SK-N-SH treated with all-trans-retinoic acid at 6 μM for 48 hours (cell line): ENCODE results near the gene ARID1B.

Source experiments
- ATAC-seq: fragments of 200-7000 bp; cut with Tn5 transposase; 3 replicates; pipeline ENCODE4 v1.9.1; 2020; ENCODE audit warnings: mild to moderate bottlenecking, moderate library complexity
- ARNTL ChIP-seq: fragments of 450-650 bp; formaldehyde crosslinking; IDR thresholded peaks from 2 replicates; pipeline ENCODE4 v1.5.0; 2020; ENCODE audit warnings: low read depth, mild to moderate bottlenecking, moderate library complexity, borderline replicate concordance
- BACH2 ChIP-seq: fragments of 250-450 bp; sonication (Bioruptor Pico); IDR thresholded peaks from 2 replicates; pipeline ENCODE4 v1.9.0; 2021; ENCODE audit warnings: mild to moderate bottlenecking, borderline replicate concordance
- CSDC2 ChIP-seq: fragments of 250-450 bp; sonication (Bioruptor Pico); IDR thresholded peaks from 2 replicates; pipeline ENCODE4 v1.5.0; 2020; ENCODE audit warnings: mild to moderate bottlenecking, moderate library complexity
- ESRRG ChIP-seq: fragments of 250-450 bp; sonication (Bioruptor Pico); IDR thresholded peaks from 2 replicates; pipeline ENCODE4 v1.6.1; 2021; ENCODE audit warnings: mild to moderate bottlenecking
- GLIS3 ChIP-seq: fragments of 250-450 bp; sonication (Bioruptor Pico); IDR thresholded peaks from 2 replicates; pipeline ENCODE4 v1.5.0; 2020; ENCODE audit warnings: mild to moderate bottlenecking, moderate library complexity
- ISL1 ChIP-seq: fragments of 250-450 bp; sonication (Bioruptor Pico); IDR thresholded peaks from 2 replicates; pipeline ENCODE4 v2.1.2; 2022; ENCODE audit warnings: mild to moderate bottlenecking, moderate library complexity
- OSR1 ChIP-seq: fragments of 250-450 bp; sonication (Bioruptor Pico); IDR thresholded peaks from 2 replicates; pipeline ENCODE4 v1.8.0; 2022; ENCODE audit warnings: moderate library complexity, mild to moderate bottlenecking, inconsistent platforms
- POU6F1 ChIP-seq: fragments of 250-450 bp; sonication (Bioruptor Pico); IDR thresholded peaks from 2 replicates; pipeline ENCODE4 v1.8.0; 2021; ENCODE audit warnings: low read depth, mild to moderate bottlenecking, moderate library complexity, borderline replicate concordance
- PPARA ChIP-seq: fragments of 250-450 bp; sonication (Bioruptor Pico); IDR thresholded peaks from 2 replicates; pipeline ENCODE4 v1.5.0; 2020; ENCODE audit warnings: mild to moderate bottlenecking, borderline replicate concordance
- SNAI2 ChIP-seq: fragments of 250-450 bp; sonication (Bioruptor Pico); IDR thresholded peaks from 2 replicates; pipeline ENCODE4 v1.5.0; 2020; ENCODE audit warnings: mild to moderate bottlenecking, moderate library complexity
- TCF4 ChIP-seq: fragments of 250-450 bp; sonication (Bioruptor Pico); IDR thresholded peaks from 2 replicates; pipeline ENCODE4 v1.8.0; 2021; ENCODE audit warnings: mild to moderate bottlenecking, moderate library complexity, borderline replicate concordance
- TOX ChIP-seq: fragments of 250-450 bp; sonication (Bioruptor Pico); IDR thresholded peaks from 2 replicates; pipeline ENCODE4 v1.8.0; 2021; ENCODE audit warnings: mild to moderate bottlenecking, moderate library complexity, borderline replicate concordance
- TSHZ2 ChIP-seq: fragments of 250-450 bp; sonication (Bioruptor Pico); IDR thresholded peaks from 2 replicates; pipeline ENCODE4 v1.5.0; 2020; ENCODE audit warnings: mild to moderate bottlenecking, moderate library complexity
- ZC3H10 ChIP-seq: fragments of 250-450 bp; sonication (Bioruptor Pico); IDR thresholded peaks from 2 replicates; pipeline ENCODE4 v1.5.1; 2021; ENCODE audit warnings: mild to moderate bottlenecking, moderate library complexity
- ZFP3 ChIP-seq: fragments of 250-450 bp; sonication (Bioruptor Pico); IDR thresholded peaks from 2 replicates; pipeline ENCODE4 v1.5.0; 2020; ENCODE audit warnings: mild to moderate bottlenecking, moderate library complexity
- ZFP30 ChIP-seq: fragments of 450-650 bp; formaldehyde crosslinking; IDR thresholded peaks from 2 replicates; pipeline ENCODE4 v1.5.0; 2022; ENCODE audit warnings: mild to moderate bottlenecking, moderate library complexity
- ZNF70 ChIP-seq: fragments of 450-650 bp; formaldehyde crosslinking; IDR thresholded peaks from 2 replicates; pipeline ENCODE4 v1.5.0; 2020; ENCODE audit warnings: mild to moderate bottlenecking, moderate library complexity
- ZNF8 ChIP-seq: fragments of 450-650 bp; formaldehyde crosslinking; IDR thresholded peaks from 2 replicates; pipeline ENCODE4 v1.5.0; 2020; ENCODE audit warnings: mild to moderate bottlenecking, moderate library complexity
- TF ChIP-seq, protein P1 (sequence below): fragments of 250-450 bp; sonication (Bioruptor Pico); IDR thresholded peaks from 2 replicates; pipeline ENCODE4 v1.8.0; 2020; ENCODE audit warnings: mild to moderate bottlenecking, moderate library complexity, borderline replicate concordance
- TF ChIP-seq, protein P2 (sequence below): fragments of 250-450 bp; sonication (Bioruptor Pico); IDR thresholded peaks from 2 replicates; pipeline ENCODE4 v1.5.1; 2021; ENCODE audit warnings: mild to moderate bottlenecking, moderate library complexity

Gene ARID1B

DNA sequence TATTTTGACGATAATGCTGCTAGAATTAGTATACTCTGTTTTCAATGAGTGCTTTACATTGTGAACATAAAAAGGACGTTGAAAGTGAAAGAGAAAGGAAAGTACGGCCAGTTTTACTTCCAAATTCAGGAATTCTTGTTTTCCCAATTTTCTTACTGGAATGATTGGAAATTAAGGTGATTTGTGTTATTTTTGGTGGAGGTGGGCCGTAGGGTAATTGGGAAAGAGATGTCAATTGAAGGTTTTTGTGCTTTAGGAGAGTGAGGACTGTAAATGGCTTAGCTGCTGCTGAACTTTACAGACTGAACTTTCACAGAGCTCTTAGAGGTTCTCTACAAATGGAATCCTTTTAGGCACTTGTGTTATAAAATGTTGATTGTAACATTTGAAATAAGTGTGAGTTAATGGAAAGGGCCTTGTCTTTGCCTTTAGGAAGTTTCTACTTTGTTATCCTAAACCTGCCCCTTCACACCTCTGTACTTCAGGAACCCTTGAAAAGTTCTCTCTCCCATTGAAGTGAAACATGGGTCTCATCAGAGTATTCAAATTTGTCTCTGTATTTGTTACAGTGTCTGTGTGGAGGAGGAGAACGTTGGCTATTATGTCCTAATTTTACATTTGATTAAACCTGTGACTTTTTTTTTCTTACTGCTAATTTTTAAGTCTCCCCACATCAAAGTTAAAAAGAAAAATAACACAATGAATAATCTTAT, 256.4 kb downstream of the ARID1B start:
- ATAC-seq: peak; percentile 62
- TF ChIP-seq GLIS3: no peak
- no peak for TF ChIP-seq CSDC2 (CRISPR knock-in tag)
- TF ChIP-seq ZFP30 (CRISPR knock-in tag): no peak
- TF ChIP-seq BACH2 (CRISPR knock-in tag): no peak
- TF ChIP-seq PPARA (CRISPR knock-in tag): no peak
- no peak for TF ChIP-seq ARNTL
- no peak for TF ChIP-seq ZFP3 (CRISPR knock-in tag)
- no peak for TF ChIP-seq SNAI2 (CRISPR knock-in tag)
- TF ChIP-seq, protein P1, sequence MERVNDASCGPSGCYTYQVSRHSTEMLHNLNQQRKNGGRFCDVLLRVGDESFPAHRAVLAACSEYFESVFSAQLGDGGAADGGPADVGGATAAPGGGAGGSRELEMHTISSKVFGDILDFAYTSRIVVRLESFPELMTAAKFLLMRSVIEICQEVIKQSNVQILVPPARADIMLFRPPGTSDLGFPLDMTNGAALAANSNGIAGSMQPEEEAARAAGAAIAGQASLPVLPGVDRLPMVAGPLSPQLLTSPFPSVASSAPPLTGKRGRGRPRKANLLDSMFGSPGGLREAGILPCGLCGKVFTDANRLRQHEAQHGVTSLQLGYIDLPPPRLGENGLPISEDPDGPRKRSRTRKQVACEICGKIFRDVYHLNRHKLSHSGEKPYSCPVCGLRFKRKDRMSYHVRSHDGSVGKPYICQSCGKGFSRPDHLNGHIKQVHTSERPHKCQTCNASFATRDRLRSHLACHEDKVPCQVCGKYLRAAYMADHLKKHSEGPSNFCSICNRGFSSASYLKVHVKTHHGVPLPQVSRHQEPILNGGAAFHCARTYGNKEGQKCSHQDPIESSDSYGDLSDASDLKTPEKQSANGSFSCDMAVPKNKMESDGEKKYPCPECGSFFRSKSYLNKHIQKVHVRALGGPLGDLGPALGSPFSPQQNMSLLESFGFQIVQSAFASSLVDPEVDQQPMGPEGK (CRISPR knock-in tag): no peak
- no peak for TF ChIP-seq OSR1
- TF ChIP-seq ESRRG: no peak
- no peak for TF ChIP-seq TCF4 (CRISPR knock-in tag)
- no peak for TF ChIP-seq ISL1 (CRISPR knock-in tag)
- TF ChIP-seq TSHZ2 (CRISPR knock-in tag): no peak
- TF ChIP-seq POU6F1 (CRISPR knock-in tag): no peak
- TF ChIP-seq, protein P2, sequence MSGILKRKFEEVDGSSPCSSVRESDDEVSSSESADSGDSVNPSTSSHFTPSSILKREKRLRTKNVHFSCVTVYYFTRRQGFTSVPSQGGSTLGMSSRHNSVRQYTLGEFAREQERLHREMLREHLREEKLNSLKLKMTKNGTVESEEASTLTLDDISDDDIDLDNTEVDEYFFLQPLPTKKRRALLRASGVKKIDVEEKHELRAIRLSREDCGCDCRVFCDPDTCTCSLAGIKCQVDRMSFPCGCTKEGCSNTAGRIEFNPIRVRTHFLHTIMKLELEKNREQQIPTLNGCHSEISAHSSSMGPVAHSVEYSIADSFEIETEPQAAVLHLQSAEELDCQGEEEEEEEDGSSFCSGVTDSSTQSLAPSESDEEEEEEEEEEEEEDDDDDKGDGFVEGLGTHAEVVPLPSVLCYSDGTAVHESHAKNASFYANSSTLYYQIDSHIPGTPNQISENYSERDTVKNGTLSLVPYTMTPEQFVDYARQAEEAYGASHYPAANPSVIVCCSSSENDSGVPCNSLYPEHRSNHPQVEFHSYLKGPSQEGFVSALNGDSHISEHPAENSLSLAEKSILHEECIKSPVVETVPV (CRISPR knock-in tag): no peak
- no peak for TF ChIP-seq TOX (CRISPR knock-in tag)
- no peak for TF ChIP-seq ZNF70 (CRISPR knock-in tag)
- TF ChIP-seq, all 23 proteins: peak for 0

- TF ChIP-seq TSHZ2 (CRISPR knock-in tag) (no peak), TOX (CRISPR knock-in tag) (no peak), ARNTL (no peak), SNAI2 (CRISPR knock-in tag) (no peak), ZC3H10 (no peak), GLIS3 (no peak), OSR1 (no peak), ISL1 (CRISPR knock-in tag) (no peak), ZFP30 (CRISPR knock-in tag) (no peak), ZNF8 (CRISPR knock-in tag) (no peak)
- TF ChIP-seq, protein P1 (CRISPR knock-in tag): no peak
- ATAC-seq: peak; percentile 77
Measured at GRCh38 chr6:157034436-157035230, 257.5 kb downstream of the ARID1B start.
